Stimulated activated CD8-positive, alpha-beta memory T cell treated with anti-CD3 and anti-CD28 coated beads, Interleukin-4, amount 100 ng/mL, for 24 hours (primary cell): ENCODE results near the gene STK24.
"Not testable (repeated sequence)": the region's sequence is repeated elsewhere in the genome, so short reads cannot be mapped to it uniquely, and the experiment has no call there.

Experiments used
- DNase-seq: peaks from one replicate; pipeline ENCODE4 v3.0.0-alpha.2; 2020; ENCODE audit warnings: low read depth

STK24 gene

GRCh38 chr13:98434060-98434459 is 142.8 kb downstream of the STK24 start:
- no peak for DNase-seq

GRCh38 chr13:98433654-98434053 is 143.3 kb downstream of the STK24 start:
- no peak for DNase-seq

DNA sequence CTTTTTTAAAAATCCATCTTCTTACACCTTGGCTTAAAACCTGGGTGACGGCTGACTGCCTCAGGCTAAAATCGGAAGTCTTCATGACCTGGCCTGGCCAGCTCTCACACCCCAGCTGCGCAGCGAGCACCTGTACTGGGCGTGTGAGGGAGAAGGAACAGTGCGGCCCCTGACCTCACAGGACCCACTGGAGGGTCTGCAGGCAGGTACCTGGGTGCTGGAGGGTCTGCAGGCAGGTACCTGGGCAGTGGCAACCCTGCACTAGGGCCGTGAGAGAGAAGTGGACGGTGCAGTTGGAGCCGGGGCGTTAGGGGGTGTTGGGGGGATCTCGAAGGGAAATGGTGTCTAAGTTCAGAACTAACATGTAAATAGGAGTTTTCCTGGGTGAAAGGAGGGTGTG is 144.3 kb downstream of the STK24 start:
- DNase-seq, result no peak

DNA sequence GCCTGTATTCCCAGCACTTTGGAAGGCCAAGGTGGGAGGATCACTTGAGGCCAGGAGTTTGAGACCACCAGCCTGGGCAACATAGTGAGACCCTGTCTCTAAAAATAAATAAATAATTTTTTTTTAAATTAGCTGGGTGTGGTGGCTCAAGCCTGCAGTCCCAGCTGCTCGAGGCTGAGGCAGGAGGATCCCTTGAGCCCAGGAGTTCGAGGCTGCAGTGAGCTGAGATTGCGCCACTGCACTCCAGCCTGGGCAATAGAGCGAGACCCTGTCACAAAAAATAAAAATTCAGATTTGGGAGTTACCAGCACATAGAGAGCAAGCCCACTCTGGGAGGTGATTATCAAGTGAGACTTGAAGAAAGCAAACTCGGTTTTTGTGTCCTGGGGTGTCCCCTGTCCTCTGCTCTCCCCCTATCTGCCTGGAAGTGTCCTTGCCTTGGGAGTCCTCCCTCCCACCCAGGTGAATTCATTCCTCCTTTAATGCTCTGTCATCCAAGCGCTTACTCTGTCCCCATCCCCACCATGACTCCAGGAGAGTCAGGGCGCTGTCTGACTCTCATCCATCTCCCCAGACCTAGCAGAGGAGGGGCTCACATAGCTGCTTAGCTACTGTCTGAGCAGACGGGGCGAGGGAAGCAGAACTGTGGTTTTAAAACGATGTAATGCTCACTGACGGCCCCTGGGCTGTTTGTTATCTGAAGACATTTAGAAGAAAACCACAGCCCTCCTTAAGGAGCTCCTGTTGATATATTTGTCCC is 146.8 kb downstream of the STK24 start:
- no peak for DNase-seq

DNA sequence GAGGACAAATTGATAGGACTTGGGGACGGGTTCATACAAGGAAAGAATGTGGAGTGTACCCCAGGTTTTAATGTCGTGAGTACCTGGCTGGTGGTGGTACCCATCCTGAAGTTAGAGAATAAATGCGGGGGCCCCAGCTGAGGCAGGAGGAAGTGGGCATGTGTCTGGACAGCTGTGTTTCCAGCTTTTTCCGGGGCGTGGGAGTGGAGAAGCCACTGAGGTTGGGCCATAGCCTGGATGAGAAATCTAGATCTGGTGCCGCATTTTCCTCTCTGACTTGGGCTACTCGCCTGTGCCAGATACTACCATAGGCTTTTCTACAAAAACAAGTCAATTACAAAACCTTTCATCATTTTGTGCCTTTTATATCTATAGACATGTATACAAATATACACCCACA is 147.4 kb downstream of the STK24 start:
- DNase-seq, result no peak

DNA sequence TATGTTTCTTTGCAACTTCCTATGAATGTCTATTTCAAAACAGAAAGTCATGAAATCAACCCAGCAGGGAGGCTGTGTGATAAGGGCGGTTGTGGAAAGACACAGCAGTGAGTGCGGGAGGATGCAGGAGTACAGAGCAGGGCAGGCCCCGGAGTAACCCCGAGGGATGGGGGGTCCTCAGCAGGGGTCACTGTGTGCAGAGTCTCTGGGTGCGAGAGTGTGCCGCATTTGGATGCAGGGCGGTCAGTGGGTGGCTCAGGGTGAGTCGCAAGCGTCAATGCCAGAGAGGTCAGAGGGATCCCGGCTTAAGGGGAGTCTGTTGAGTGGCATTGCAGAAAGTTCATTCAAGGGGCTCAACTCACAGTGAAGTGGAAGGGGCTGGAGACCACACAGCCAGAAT is 147.8 kb downstream of the STK24 start:
- no peak for DNase-seq

- no peak for DNase-seq
Measured at GRCh38 chr13:98428256-98428966, 148.5 kb downstream of the STK24 start.

GRCh38 chr13:98427331-98427995 is 149.4 kb downstream of the STK24 start:
- DNase-seq, result no peak

- DNase-seq, result no peak
Measured at GRCh38 chr13:98423417-98423816, 153.5 kb downstream of the STK24 start.

DNA sequence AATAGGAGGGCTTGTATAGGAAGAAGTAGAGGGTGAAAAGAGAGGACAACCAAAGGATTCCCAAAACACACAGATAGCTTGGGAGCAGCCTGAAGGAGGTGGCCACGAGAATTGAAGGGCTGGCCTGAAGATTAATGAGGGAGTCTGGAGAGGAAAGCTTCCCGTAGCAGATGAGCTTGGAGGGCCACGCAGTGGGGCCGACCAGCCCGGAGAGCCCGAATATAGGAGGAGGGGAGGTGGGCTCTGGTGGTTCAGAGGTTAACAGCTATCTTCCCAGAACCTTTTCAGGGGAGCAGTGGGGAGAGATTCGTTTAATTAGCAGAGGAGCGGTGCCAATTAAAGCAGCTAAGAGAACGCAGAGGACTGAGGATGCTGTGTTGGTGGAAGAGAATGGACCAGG is 154.9 kb downstream of the STK24 start:
- DNase-seq, result no peak

GRCh38 chr13:98420554-98421175 is 156.2 kb downstream of the STK24 start:
- DNase-seq, result no peak

GRCh38 chr13:98419786-98420553 is 156.9 kb downstream of the STK24 start:
- no peak for DNase-seq

GRCh38 chr13:98416408-98416807 is 160.5 kb downstream of the STK24 start:
- DNase-seq, result no peak

DNA sequence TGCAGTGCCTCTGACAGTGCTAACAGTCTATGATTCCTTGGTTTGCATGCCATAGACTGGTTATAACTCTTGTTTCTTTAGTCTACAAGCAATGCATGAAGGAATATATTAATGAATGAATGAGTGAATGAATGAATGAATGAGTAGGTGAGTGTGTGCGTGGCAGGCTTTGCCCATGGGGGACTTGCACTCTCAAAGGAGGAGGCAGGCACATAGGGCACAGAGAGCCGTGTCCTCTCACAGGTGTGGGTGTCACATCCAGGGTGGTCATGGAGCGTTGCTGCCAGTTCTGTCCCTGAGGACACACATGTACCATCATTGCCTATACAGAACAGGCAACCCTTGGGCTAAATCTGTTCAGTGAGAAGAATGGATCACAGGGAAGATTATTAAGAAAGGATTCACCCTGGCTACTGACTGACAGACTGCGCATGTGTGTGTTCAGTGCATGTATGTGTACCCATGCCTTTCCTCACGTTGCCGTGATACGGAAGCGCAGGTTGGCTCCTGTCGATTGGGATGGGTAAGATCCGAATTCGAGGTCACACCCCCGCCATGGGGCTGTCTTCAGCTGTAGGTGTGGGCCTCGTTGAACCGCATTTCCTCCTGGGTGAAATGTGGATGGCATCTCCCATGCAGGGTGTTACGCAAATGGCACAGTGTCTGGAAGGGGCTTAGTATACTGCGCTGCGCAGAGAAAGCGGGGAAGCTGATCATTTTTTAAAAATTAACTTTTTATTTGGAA is 161.4 kb downstream of the STK24 start:
- no peak for DNase-seq

DNA sequence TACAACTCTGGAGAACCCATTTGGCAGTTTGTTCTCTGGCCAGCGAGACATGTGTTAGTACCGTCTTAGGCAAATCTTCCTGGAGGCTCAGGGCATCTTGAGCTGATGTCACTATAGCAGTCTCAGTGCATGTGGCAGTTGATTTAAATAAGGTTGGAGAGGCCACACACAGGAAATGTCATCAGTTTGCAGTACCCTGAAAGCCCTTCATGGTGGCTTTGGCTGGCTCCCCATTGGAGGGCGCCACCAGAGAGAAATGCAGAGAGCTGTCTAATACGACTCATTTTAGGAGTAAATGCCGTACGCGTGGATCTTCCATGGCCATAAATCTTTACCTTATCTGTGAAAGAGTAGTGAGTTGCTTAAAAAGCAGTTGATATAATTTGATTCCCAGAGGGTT is 163.1 kb downstream of the STK24 start:
- DNase-seq, result no peak

- not testable (repeated sequence) for DNase-seq
Measured at GRCh38 chr13:98413278-98413677, 163.6 kb downstream of the STK24 start.

- no peak for DNase-seq
Measured at GRCh38 chr13:98411617-98412265, 165.2 kb downstream of the STK24 start.

DNA sequence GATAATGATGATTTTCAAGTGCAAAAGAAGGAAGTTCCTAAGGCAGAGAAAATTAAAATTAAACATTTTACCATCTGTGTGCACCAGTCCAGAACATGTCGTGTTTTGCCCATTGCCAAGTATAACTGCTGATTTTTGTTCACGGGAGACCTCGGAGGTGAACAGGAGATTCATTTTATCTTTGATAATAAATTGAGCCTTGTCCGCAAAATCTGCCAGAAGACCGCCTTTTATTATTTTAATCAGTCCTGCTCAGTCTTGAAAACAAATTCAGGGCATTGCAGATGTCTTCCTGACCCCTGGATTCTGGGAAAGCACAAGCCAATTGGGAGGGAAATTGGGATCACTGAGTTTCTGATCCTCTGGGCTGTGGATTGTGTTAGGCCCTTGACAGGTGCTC is 165.9 kb downstream of the STK24 start:
- no peak for DNase-seq

- DNase-seq, result no peak
Measured at GRCh38 chr13:98410612-98411011, 166.3 kb downstream of the STK24 start.

GRCh38 chr13:98409281-98409680 is 167.6 kb downstream of the STK24 start:
- DNase-seq, result no peak

GRCh38 chr13:98407575-98407974 is 169.3 kb downstream of the STK24 start:
- no peak for DNase-seq
